Measurements from ENCODE around the gene NUDT4B.
"Not testable (repeated sequence)": the region's sequence is repeated elsewhere in the genome, so short reads cannot be mapped to it uniquely, and the experiment has no call there.

DNA sequence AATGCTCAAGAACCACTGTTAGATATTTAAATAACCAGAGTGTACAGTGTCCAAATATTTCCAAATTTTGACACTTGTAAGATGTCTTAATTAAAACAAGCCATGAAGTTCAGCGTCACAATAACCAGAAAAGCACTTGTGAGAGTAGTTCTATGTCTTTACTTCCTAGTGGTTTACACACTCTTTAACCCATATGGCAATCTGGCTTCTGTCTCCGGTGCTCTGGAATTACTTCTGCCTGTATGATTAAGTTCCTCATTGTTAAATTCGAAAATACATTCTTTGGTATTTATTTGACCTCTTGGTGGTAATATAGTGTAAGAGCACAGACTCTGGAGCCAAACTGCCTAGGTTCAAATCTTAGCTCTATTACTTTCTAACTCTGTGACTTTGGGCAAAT is 20.9 kb downstream of the NUDT4B start:
- TF ChIP-seq POLR2AphosphoS5 (IDR thresholded peaks at IDR 0.05; ENCODE audit: low read depth, low read length); POLR2A (IDR thresholded peaks at IDR 0.05; ENCODE audit: low read depth, low read length); TAF1 (IDR thresholded peaks at IDR 0.05; ENCODE audit: borderline replicate concordance, low read depth, low read length): not testable (repeated sequence)
